Measurements from ENCODE around the gene CHRFAM7A. TPM values are rescaled to one million over a fixed set of nuclear protein-coding genes. Genes with fewer than 3 reads are reported as not detected.
"Not testable (repeated sequence)": the region's sequence is repeated elsewhere in the genome, so short reads cannot be mapped to it uniquely, and the experiment has no call there.

Gene CHRFAM7A
- polyA plus RNA-seq, 1 donor (not counting 4 experiments of a cell fraction or from before 2014, with no cell fraction given), result 0.20 TPM

DNA sequence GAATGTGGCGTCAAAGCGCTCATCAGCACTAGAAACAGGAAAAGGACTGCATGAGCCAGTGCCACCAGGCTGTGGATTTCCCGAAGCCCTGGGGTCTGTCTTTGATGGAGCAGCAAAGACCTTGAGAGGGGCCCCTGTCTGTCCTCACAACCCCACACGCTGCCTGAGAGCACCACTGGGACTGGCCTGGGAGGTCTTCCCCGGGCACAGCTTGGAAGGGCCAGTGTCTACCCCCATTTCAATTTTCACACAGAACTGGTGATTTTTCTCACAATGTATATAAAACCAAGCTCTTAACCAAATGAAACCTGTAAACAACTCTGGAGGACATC, 16.3 kb downstream of the CHRFAM7A start:
- H3K79me2 ChIP-seq (ENCODE audit: control insufficient read depth, insufficient read depth, low read length); H3K9me1 ChIP-seq (ENCODE audit: control insufficient read depth, extremely low read depth, insufficient read depth, low read length); H3K36me3 ChIP-seq (ENCODE audit: control insufficient read depth in 2 of 2, extremely low read depth in 1 of 2, insufficient read depth in 2 of 2, low read length in 2 of 2); DNase-seq (ENCODE audit: low read depth, low spot score); dilution Hi-C loops (cut with MboI; ENCODE audit: extremely low pct_ligation_motif_present, low sequenced_read_pairs); H3K4me3 ChIP-seq (ENCODE audit: control insufficient read depth in 2 of 3, extremely low read depth in 1 of 3, insufficient read depth in 2 of 3, low read depth in 1 of 3, low read length in 3 of 3); H3K4me1 ChIP-seq (ENCODE audit: control insufficient read depth, extremely low read depth, insufficient read depth, low read length); H3K9ac ChIP-seq (ENCODE audit: control insufficient read depth, extremely low read depth, insufficient read depth, low read length); H4K20me1 ChIP-seq (ENCODE audit: control insufficient read depth, extremely low read depth, insufficient read depth, low read length); H3K27ac ChIP-seq (ENCODE audit: control insufficient read depth, insufficient read depth, low read length); H2AFZ ChIP-seq (ENCODE audit: control insufficient read depth, low read length); H3K9me3 ChIP-seq (ENCODE audit: control insufficient read depth, low read depth, low read length); H3K4me2 ChIP-seq (ENCODE audit: control insufficient read depth, extremely low read depth, insufficient read depth, low read depth, low read length); FAIRE-seq; H3K27me3 ChIP-seq (ENCODE audit: control insufficient read depth, extremely low read depth, insufficient read depth, low read length): not testable (repeated sequence)

DNA sequence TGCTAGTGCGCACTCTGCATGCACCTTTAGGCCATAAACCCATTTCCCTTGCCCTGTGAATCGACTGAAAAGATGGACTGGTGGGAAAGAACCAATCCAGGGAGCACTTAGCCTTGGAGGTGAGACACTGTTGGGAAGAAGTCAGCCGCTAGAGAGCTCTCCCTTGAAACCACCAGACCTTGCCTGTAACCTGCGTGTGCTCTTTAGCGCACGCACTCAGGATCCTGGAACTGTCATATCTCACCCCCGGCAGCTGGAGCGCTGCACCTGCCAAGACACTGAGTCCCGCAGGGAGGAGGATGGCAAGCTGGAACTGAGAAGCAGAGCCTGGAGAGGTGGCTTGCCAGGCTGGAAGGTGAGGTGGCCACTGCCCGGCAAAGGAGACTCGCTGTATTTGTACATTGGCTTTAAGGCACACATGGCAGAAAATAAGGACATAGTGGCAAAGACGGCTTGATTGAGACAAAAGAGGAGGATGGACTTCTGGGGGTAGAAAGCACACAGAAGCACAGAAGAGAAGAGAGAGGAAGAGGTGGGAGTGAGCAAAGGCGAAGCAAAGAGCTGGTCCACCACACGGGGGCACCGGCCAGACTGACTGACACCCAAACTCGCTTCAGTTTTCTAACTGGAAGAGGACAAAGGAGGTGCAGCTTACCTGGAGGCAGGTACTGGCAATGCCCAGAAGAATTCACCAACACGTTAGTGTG, 16.8 kb downstream of the CHRFAM7A start:
- H3K36me3 ChIP-seq (ENCODE audit: control insufficient read depth in 2 of 2, extremely low read depth in 1 of 2, insufficient read depth in 2 of 2, low read length in 2 of 2); H3K4me1 ChIP-seq (ENCODE audit: control insufficient read depth, extremely low read depth, insufficient read depth, low read length); DNase-seq (ENCODE audit: low read depth, low spot score); H3K4me2 ChIP-seq (ENCODE audit: control insufficient read depth, extremely low read depth, insufficient read depth, low read depth, low read length); H3K4me3 ChIP-seq (ENCODE audit: control insufficient read depth in 2 of 3, extremely low read depth in 1 of 3, insufficient read depth in 2 of 3, low read depth in 1 of 3, low read length in 3 of 3); H3K9ac ChIP-seq (ENCODE audit: control insufficient read depth, extremely low read depth, insufficient read depth, low read length); H3K27ac ChIP-seq (ENCODE audit: control insufficient read depth, insufficient read depth, low read length); H3K27me3 ChIP-seq (ENCODE audit: control insufficient read depth, extremely low read depth, insufficient read depth, low read length); H3K9me1 ChIP-seq (ENCODE audit: control insufficient read depth, extremely low read depth, insufficient read depth, low read length); H3K79me2 ChIP-seq (ENCODE audit: control insufficient read depth, insufficient read depth, low read length); H4K20me1 ChIP-seq (ENCODE audit: control insufficient read depth, extremely low read depth, insufficient read depth, low read length); H3K9me3 ChIP-seq (ENCODE audit: control insufficient read depth, low read depth, low read length); dilution Hi-C loops (cut with MboI; ENCODE audit: extremely low pct_ligation_motif_present, low sequenced_read_pairs); FAIRE-seq; H2AFZ ChIP-seq (ENCODE audit: control insufficient read depth, low read length): not testable (repeated sequence)

DNA sequence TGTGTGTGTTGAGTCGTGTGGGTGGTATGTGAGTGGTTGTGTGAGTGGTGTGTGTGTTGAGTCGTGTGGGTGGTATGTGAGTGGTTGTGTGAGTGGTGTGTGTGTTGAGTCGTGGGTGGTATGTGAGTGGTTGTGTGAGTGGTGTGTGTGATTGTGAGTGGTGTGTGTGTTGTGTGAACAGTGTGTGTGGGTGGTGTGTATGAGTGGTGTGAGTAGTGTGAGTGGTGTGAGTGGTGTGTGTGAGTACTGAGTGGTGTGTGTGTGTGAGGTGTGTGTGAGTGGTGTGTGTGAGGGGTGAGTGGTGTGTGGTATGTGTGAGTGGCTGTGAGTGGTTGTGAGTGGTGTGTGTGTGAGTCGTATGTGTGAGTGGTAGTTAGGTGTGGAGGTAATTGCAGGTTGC, 17.5 kb downstream of the CHRFAM7A start:
- H3K9ac ChIP-seq (ENCODE audit: control insufficient read depth, extremely low read depth, insufficient read depth, low read length); H2AFZ ChIP-seq (ENCODE audit: control insufficient read depth, low read length); H3K36me3 ChIP-seq (ENCODE audit: control insufficient read depth in 2 of 2, extremely low read depth in 1 of 2, insufficient read depth in 2 of 2, low read length in 2 of 2); H3K27me3 ChIP-seq (ENCODE audit: control insufficient read depth, extremely low read depth, insufficient read depth, low read length); H4K20me1 ChIP-seq (ENCODE audit: control insufficient read depth, extremely low read depth, insufficient read depth, low read length); H3K4me2 ChIP-seq (ENCODE audit: control insufficient read depth, extremely low read depth, insufficient read depth, low read depth, low read length); H3K4me3 ChIP-seq (ENCODE audit: control insufficient read depth in 2 of 3, extremely low read depth in 1 of 3, insufficient read depth in 2 of 3, low read depth in 1 of 3, low read length in 3 of 3); dilution Hi-C loops (cut with MboI; ENCODE audit: extremely low pct_ligation_motif_present, low sequenced_read_pairs); DNase-seq (ENCODE audit: low read depth, low spot score); H3K79me2 ChIP-seq (ENCODE audit: control insufficient read depth, insufficient read depth, low read length); FAIRE-seq; H3K9me3 ChIP-seq (ENCODE audit: control insufficient read depth, low read depth, low read length); H3K27ac ChIP-seq (ENCODE audit: control insufficient read depth, insufficient read depth, low read length); H3K9me1 ChIP-seq (ENCODE audit: control insufficient read depth, extremely low read depth, insufficient read depth, low read length); H3K4me1 ChIP-seq (ENCODE audit: control insufficient read depth, extremely low read depth, insufficient read depth, low read length): not testable (repeated sequence)

DNA sequence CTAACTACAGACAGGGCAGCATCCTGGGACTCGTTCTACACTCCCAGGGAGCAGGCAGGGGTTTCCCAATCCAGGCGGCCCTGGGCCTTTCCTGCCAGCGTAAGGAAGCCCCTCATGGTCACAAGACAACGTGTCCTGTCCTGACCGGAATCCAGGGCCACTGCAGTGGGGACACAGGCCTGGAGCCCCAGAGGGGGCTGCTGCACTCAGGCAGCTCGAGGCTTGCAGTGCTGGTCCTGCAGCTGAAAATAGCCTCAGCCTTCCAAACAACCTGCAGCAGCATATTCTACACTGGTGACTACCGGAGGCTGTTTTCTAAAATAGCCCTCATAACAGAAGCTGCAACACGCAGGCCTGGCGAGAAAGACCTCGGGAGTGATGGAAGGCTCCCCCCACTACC, 18.5 kb downstream of the CHRFAM7A start:
- H3K4me2 ChIP-seq (ENCODE audit: control insufficient read depth, extremely low read depth, insufficient read depth, low read depth, low read length); H3K9me3 ChIP-seq (ENCODE audit: control insufficient read depth, low read depth, low read length); H3K27ac ChIP-seq (ENCODE audit: control insufficient read depth, insufficient read depth, low read length); H3K9me1 ChIP-seq (ENCODE audit: control insufficient read depth, extremely low read depth, insufficient read depth, low read length); H3K36me3 ChIP-seq (ENCODE audit: control insufficient read depth in 2 of 2, extremely low read depth in 1 of 2, insufficient read depth in 2 of 2, low read length in 2 of 2); H3K27me3 ChIP-seq (ENCODE audit: control insufficient read depth, extremely low read depth, insufficient read depth, low read length); H3K4me3 ChIP-seq (ENCODE audit: control insufficient read depth in 2 of 3, extremely low read depth in 1 of 3, insufficient read depth in 2 of 3, low read depth in 1 of 3, low read length in 3 of 3); dilution Hi-C loops (cut with MboI; ENCODE audit: extremely low pct_ligation_motif_present, low sequenced_read_pairs); DNase-seq (ENCODE audit: low read depth, low spot score); H3K79me2 ChIP-seq (ENCODE audit: control insufficient read depth, insufficient read depth, low read length); H3K4me1 ChIP-seq (ENCODE audit: control insufficient read depth, extremely low read depth, insufficient read depth, low read length); H4K20me1 ChIP-seq (ENCODE audit: control insufficient read depth, extremely low read depth, insufficient read depth, low read length); H3K9ac ChIP-seq (ENCODE audit: control insufficient read depth, extremely low read depth, insufficient read depth, low read length); FAIRE-seq; H2AFZ ChIP-seq (ENCODE audit: control insufficient read depth, low read length): not testable (repeated sequence)

DNA sequence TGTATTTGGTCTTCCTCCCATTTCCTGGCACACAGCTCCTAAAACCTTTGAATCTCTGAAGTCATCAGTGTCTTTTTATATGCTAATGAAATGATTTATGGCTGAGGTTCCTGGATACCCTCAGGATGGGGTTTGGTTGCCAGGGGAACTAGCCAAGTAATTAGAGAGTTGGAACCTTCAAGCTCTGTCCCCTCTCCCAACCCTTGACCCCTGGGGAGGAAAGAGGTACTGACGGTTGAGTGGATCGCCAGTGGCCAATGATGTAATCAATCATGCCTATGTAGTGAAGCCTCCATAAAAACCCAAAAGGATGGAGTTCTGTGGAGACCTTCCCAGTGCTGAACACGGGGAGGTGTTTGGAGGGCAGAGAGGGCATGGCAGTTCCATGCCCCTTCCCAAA, 25.1 kb downstream of the CHRFAM7A start:
- DNase-seq (ENCODE audit: low read depth, low spot score); dilution Hi-C loops (cut with MboI; ENCODE audit: extremely low pct_ligation_motif_present, low sequenced_read_pairs): not testable (repeated sequence)

More for the DNA sequence above, 25.1 kb downstream of the CHRFAM7A start:
- not testable (repeated sequence) for H3K79me2 ChIP-seq (ENCODE audit: control insufficient read depth, insufficient read depth, low read length); H3K4me3 ChIP-seq (ENCODE audit: control insufficient read depth in 2 of 3, extremely low read depth in 1 of 3, insufficient read depth in 2 of 3, low read depth in 1 of 3, low read length in 3 of 3); H3K9me3 ChIP-seq (ENCODE audit: control insufficient read depth, low read depth, low read length); H3K36me3 ChIP-seq (ENCODE audit: control insufficient read depth in 2 of 2, extremely low read depth in 1 of 2, insufficient read depth in 2 of 2, low read length in 2 of 2); H3K27ac ChIP-seq (ENCODE audit: control insufficient read depth, insufficient read depth, low read length); H4K20me1 ChIP-seq (ENCODE audit: control insufficient read depth, extremely low read depth, insufficient read depth, low read length); H3K27me3 ChIP-seq (ENCODE audit: control insufficient read depth, extremely low read depth, insufficient read depth, low read length); H2AFZ ChIP-seq (ENCODE audit: control insufficient read depth, low read length); H3K9me1 ChIP-seq (ENCODE audit: control insufficient read depth, extremely low read depth, insufficient read depth, low read length); H3K9ac ChIP-seq (ENCODE audit: control insufficient read depth, extremely low read depth, insufficient read depth, low read length); H3K4me2 ChIP-seq (ENCODE audit: control insufficient read depth, extremely low read depth, insufficient read depth, low read depth, low read length); H3K4me1 ChIP-seq (ENCODE audit: control insufficient read depth, extremely low read depth, insufficient read depth, low read length); FAIRE-seq
